ELR (cell line): Measurements from ENCODE around the gene SPATA9.
A peak's percentile ranks its signal among the peaks of the same experiment; 100 is the strongest.
"Not testable (repeated sequence)": the region's sequence is repeated elsewhere in the genome, so short reads cannot be mapped to it uniquely, and the experiment has no call there.

Experiments
- DNase-seq: peaks from one replicate; pipeline ENCODE4 v3.0.0-alpha.2; 2015; ENCODE audit warnings: low read depth

SPATA9 gene

GRCh38 chr5:95646226-95646568 is 36.6 kb downstream of the SPATA9 start:
- DNase-seq, result not testable (repeated sequence)

- peak; percentile 78 for DNase-seq
Observed at GRCh38 chr5:95644351-95645042, 38.3 kb downstream of the SPATA9 start.

DNA sequence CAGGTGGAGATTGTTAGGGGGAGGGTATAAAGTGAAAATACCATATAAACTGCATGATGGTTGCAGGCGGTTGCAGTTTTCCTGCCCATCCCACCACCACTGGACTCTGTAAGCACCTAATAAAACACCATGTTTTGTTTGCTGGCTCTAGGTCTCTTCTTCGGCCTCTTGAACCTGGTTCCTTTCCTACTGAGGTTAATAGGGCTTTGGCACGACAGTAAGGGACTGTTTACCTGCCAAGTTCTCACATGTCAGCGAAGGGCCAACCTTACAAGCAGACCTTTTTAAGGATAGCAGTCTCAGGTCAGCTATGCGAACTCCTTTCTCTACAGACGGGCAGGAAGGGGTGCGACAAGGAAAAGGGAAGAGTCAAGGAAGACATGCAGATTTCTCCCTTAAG is 39.6 kb downstream of the SPATA9 start:
- DNase-seq, result no peak

DNA sequence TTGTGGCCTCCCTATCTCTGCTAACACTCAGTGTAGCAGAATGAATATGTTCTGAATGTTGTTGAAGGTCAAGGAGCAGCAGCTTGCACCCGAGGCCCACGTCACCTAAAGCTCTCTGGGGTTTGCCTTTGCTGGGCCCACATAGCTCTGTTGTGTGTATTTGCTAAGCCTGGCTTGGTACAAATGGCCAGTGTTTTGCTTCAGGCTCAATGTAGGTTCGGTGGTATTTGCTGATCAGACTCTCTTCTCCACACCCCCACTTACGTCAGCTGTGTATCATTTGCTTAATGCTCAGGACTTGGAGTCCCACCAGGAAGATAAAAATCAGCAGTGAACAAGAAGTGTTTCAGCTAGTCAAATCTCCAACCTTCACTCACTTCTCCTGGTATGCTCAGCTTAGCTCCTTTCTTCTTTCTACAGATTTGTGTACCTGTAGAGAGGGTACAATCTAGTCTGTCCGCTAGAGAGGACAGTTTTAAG is 41.0 kb downstream of the SPATA9 start:
- no peak for DNase-seq

GRCh38 chr5:95638632-95639031 is 44.2 kb downstream of the SPATA9 start:
- no peak for DNase-seq

- no peak for DNase-seq
Observed at GRCh38 chr5:95634081-95634480, 48.7 kb downstream of the SPATA9 start.

DNA sequence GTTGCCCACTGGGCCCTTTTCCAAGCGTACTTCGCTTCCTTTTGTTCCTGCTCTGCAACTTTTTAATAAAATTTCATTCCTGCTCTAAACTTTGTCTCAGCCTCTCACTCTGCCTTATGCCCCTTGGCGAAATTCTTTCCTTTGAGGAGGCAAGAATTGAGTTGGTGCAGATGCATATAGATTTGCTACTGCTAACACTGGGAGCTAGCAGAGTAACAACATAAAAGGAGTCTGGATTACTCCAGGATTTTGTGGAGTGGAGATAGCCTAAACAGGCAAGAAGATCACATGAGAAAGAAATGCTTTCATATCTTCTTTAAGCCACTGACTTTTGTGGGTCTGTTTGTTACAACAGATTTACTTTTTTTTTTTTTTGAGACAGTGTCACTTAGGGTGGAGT is 49.1 kb downstream of the SPATA9 start:
- DNase-seq, result no peak

GRCh38 chr5:95632942-95633341 is 49.8 kb downstream of the SPATA9 start:
- DNase-seq, result not testable (repeated sequence)

- peak; percentile 88 for DNase-seq
Observed at GRCh38 chr5:95631991-95632675, 50.7 kb downstream of the SPATA9 start.

- peak; percentile 83 for DNase-seq
Observed at GRCh38 chr5:95631255-95631958, 51.4 kb downstream of the SPATA9 start.

DNA sequence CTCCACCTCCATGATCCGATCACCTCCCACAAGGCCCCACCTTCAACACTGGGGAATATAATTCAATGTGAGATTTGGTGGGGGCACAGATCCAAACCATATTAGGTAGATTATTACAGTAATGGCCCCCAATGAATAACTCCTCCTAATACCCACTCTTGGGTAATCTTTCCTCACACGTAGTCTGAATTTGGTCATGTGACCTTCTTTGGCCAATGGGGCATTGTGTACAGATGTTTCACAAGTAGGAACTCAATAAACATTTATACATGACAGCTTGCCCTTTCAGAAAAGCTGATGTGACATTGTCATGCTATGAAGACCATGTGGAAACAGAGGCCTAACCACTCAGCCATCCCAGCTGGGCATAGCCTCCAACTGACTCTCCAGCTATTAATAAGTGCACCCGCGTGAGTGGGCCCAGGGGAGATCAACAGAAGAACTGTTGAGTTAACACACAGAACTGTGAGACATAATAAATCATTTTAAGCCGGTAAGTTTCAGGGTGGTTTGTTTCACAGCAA is 52.3 kb downstream of the SPATA9 start:
- no peak for DNase-seq

GRCh38 chr5:95628933-95629332 is 53.9 kb downstream of the SPATA9 start:
- no peak for DNase-seq

DNA sequence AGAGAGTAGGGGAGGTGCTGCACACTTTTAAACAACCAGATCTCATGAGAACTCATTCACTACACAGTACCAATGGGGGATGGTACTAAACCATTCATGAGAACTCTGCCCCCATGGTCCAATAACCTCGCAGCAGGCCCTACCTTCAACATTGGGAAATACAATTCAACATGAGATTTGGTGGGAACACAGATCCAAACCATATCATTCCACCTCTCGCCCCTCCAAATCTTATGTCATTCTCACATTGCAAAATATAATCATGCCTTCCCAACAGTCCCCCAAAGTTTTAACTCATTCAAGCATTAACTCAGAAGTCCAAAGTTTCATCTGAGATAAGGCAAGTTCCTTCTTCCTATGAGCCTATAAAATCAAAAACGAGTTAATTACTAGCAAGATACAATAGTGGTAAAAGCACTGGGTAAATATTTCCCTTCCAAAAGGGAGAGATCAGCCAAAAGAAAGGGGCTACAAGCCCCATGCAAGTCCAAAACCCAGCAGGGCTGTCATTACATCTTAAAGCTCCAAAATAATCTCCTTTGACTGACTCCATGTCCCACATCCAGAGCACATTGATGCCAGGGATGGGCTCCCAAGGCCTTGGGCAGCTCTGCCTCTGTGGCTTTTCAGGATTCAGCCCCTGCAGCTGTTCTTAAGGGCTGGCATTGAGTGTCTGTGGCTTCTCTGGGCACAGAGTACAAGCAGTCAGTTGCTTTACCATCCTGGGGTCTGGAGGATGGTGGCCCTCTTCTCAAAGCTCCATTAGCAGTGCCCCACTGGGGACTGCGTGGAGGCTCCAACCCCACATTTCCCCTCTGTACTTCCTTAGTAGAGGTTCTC is 54.6 kb downstream of the SPATA9 start:
- no peak for DNase-seq

DNA sequence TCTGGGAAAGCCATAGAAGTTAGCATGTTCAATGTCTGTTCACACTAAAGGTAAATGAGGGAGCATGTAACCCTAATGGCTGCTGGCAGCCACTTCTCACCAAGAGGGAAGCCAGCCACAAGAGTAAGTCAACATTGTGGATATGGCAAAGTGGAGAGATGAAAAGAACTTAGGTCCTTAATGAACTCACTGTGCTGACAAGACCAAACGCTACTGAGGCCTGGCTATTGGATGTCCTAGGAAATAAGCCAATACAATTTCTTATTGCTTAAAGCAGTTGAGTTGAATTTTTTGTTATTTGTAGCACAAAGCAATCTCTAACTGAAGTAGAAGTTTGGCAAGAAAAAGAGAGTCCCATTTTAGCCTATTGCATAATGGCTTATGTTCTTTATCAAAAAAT is 56.1 kb downstream of the SPATA9 start:
- DNase-seq, result no peak

GRCh38 chr5:95624368-95624767 is 58.4 kb downstream of the SPATA9 start:
- DNase-seq, result no peak

DNA sequence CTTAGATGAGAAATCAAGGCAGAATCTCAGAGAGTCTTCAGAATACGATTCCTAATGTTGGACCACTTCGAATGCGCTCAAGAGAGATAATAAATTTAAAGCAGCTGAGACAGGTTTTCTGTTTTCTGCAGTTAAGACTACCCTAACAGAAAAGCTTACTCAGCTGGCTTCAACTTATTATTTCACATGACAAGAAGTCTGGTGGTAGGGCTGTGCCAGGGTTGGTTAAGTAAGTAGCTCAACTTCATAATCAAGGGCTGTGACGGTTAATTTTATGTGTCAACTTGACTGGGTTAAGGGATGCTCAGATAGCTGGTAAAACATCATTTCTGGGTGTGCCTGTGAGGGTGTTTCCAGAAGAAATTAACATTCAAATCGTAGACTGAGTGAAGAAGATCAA is 59.1 kb downstream of the SPATA9 start:
- DNase-seq, result no peak

DNA sequence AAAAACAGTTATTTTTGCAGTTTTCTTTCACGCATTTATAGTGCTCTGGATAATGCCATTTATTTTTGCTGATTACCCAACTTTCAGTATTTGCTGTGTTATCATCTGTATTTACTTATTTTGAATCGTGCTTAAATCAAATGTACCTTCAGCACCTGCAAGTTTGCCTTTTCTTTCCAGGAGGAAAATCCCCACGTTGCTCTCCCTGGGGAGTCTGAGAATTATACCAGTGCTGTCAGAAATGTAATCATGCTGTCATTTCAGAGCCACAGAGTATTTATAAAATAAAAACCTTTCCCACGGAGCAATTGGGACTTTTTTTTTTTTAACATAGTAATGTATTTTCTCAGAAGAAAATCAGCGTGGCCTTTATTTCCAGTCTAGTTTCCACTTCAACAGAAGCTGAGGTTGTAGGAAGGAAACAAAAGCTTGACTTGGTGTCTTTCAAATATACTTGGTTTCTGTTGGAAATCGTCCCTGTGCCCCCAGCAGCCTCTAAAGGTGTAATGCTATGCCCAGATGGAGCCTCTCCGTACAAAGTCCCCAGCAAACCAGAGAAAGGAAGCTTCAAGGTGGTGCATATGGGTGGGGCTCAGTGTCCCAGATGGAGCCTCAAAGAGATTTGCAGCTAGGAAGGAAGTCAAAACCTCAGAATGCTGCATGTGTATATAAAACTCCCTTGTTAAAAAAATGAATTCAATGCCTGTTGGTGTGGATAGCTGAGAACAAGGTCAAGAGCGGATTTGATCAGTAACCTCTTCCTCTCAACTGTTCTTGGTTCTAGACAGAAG is 60.8 kb downstream of the SPATA9 start:
- no peak for DNase-seq

DNA sequence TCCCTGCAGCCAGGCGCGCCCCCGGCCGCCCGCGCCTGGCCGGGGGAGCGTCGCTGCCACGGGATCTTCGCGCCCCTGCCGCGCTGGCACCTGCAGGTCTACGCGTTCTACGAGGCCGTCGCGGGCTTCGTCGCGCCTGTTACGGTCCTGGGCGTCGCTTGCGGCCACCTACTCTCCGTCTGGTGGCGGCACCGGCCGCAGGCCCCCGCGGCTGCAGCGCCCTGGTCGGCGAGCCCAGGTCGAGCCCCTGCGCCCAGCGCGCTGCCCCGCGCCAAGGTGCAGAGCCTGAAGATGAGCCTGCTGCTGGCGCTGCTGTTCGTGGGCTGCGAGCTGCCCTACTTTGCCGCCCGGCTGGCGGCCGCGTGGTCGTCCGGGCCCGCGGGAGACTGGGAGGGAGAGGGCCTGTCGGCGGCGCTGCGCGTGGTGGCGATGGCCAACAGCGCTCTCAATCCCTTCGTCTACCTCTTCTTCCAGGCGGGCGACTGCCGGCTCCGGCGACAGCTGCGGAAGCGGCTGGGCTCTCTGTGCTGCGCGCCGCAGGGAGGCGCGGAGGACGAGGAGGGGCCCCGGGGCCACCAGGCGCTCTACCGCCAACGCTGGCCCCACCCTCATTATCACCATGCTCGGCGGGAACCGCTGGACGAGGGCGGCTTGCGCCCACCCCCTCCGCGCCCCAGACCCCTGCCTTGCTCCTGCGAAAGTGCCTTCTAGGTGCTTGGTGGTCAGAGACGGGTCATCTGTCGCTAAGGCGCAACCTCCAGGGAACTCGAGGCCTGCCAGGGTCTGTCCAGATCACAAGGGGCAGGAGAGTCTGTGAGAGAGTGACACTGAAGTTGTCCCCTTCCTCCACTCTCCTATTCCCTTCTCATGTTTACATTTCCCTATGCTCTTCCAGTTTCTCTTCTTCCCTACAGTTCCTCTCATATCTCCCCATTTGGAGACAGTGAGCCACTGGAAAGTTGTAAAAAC is 61.6 kb downstream of the SPATA9 start:
- DNase-seq, result peak; percentile 33

GRCh38 chr5:95620030-95620869 is 62.5 kb downstream of the SPATA9 start, which contains the start of gene GPR150:
GPR150 (plus strand) TSS chr5:95620087; CDS start chr5:95620276, 189 bp downstream.
- DNase-seq, result peak; percentile 70
